Measurements from ENCODE around the gene SYNE2. TPM values are rescaled to one million over a fixed set of nuclear protein-coding genes. Genes with fewer than 3 reads are reported as not detected.

The SYNE2 gene
- total RNA-seq, 1 experiment from 2014 or later: 48.5 TPM

DNA sequence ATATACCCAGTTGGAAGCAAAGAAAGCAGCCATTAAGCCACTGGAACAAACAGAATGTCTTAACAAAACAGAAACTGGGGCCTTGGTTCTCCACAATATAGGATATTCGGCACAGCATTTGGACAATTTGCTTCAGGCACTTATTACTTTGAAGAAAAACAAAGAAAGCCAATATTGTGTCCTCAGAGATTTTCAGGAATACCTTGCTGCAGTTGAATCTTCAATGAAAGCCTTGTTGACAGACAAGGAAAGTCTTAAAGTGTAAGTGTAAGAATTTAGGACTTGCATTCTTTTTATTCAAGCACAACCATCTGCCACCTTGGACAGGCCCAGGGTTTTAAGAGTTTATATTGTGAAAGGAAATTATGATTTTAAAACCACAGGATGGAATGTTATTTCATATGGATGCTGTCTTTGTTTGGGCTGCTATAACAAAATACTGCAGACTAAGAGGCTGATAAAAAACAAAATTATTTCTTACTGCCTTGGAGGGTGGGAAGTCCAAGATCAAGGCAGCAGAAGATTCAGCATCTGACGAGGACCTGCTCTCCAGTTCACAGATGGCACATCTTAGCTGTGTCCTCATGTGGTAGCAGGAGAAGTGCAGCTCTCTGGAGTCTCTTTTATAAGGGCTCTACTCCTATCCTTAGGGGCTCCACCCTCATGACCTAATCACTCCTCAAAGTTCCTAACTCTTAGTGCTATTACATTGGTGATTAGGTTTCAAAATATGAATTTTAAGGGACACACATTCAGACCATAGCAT is 197.0 kb downstream of the SYNE2 start:
- no peak overlapping the region for H3K27ac Mint-ChIP-seq (ENCODE audit: unreplicated experiment)
- BruUV-seq (replicated peaks): no TSS peak
- peaks cover 12% of the 10 kb centered on the region for H3K36me3 Mint-ChIP-seq (ENCODE audit: insufficient read depth, unreplicated experiment)
- Histone ChIP-seq H3K4me1 (no peaks in the 10 kb centered on the region), H3K9me3 (no peaks in the 10 kb centered on the region), H3K36me3 (ENCODE audit: control insufficient read depth, insufficient read depth, low read length) (no peaks in the 10 kb centered on the region), H3K27me3 (replicated peaks; ENCODE audit: control insufficient read depth, insufficient read depth, low read length) (no peaks in the 10 kb centered on the region), H3K4me3 (ENCODE audit: low read depth, low read length) (no peak overlapping the region)
- H3K4me3 Mint-ChIP-seq (ENCODE audit: unreplicated experiment): no peak overlapping the region
- no peaks in the 10 kb centered on the region for H3K4me1 Mint-ChIP-seq (ENCODE audit: low read depth, unreplicated experiment)
- no peaks in the 10 kb centered on the region for H3K9me3 Mint-ChIP-seq (ENCODE audit: unreplicated experiment)
- CTCF ChIA-PET: no interaction called here
- DNase-seq: no peak
- no peaks in the 10 kb centered on the region for H3K27me3 Mint-ChIP-seq (ENCODE audit: insufficient read depth, unreplicated experiment)
- TF ChIP-seq, protein P1, sequence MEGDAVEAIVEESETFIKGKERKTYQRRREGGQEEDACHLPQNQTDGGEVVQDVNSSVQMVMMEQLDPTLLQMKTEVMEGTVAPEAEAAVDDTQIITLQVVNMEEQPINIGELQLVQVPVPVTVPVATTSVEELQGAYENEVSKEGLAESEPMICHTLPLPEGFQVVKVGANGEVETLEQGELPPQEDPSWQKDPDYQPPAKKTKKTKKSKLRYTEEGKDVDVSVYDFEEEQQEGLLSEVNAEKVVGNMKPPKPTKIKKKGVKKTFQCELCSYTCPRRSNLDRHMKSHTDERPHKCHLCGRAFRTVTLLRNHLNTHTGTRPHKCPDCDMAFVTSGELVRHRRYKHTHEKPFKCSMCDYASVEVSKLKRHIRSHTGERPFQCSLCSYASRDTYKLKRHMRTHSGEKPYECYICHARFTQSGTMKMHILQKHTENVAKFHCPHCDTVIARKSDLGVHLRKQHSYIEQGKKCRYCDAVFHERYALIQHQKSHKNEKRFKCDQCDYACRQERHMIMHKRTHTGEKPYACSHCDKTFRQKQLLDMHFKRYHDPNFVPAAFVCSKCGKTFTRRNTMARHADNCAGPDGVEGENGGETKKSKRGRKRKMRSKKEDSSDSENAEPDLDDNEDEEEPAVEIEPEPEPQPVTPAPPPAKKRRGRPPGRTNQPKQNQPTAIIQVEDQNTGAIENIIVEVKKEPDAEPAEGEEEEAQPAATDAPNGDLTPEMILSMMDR (IDR thresholded peaks at IDR 0.05; ENCODE audit: insufficient read depth in 1 of 2, low read depth in 1 of 2, low read length in 1 of 2, severe bottlenecking in 1 of 2, unreplicated experiment in 1 of 2): no peak
- intact Hi-C loops (cut with micrococcal nuclease; ENCODE audit: unreplicated experiment): no loop called here
- POLR2A ChIA-PET: no interaction called here

DNA sequence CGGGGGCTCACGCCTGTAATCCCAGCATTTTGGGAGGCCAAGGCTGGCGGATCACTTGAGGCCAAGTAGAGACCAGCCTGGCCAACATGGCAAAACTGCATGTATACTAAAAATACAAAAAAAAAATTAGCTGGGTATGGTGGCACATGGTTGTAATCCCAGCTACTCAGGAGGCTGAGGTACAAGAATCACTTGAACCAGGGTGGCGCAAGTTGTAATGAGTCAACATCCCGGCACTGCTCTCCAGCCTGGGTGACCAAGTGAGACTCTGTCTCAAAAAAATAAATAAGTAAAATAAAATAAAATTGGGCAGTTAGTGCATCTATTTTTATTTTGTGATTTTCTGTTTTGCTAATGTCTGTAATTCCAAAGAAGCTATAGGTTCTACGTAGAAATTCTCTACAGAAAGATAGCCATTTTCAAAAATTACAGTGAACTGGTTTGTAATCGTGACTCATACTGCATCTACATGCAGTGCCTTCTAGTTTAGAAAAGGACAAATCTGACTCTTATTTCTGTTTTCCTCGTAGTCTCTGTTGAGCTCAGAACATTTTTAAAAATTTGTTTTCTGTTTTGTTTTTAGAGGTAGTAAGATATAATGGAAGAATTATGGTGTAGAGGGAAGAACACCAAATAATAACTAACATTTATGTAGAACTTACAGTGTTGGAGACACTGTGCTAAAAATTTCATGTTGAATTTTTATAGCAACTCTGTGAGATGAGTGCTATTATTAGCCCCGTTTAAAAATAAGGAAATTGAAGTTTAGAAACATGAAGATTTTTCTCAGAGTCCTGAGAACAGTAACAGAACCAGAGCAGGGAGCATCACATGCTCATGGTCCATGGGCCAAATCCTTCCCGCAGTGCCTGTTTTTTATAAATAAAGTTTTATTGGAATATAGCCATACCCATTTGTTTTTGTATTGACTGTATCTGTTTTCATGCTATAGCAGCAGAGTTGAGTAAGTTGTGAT is 201.2 kb downstream of the SYNE2 start:
- no peaks in the 10 kb centered on the region for H3K36me3 ChIP-seq (ENCODE audit: control insufficient read depth, insufficient read depth, low read length)
- ChIA-PET POLR2A (no interaction called here), CTCF (no interaction called here)
- no peaks in the 10 kb centered on the region for H3K27me3 Mint-ChIP-seq (ENCODE audit: insufficient read depth, unreplicated experiment)
- H3K4me1 ChIP-seq: no peaks in the 10 kb centered on the region
- H3K9me3 Mint-ChIP-seq (ENCODE audit: unreplicated experiment): no peaks in the 10 kb centered on the region
- BruUV-seq (replicated peaks): no TSS peak
- TF ChIP-seq, protein P1 (IDR thresholded peaks at IDR 0.05; ENCODE audit: insufficient read depth in 1 of 2, low read depth in 1 of 2, low read length in 1 of 2, severe bottlenecking in 1 of 2, unreplicated experiment in 1 of 2): no peak
- H3K36me3 Mint-ChIP-seq (ENCODE audit: insufficient read depth, unreplicated experiment): peaks cover 12% of the 10 kb centered on the region
- intact Hi-C loops (cut with micrococcal nuclease; ENCODE audit: unreplicated experiment): no loop called here
- H3K4me1 Mint-ChIP-seq (ENCODE audit: low read depth, unreplicated experiment): no peaks in the 10 kb centered on the region
- H3K27ac Mint-ChIP-seq (ENCODE audit: unreplicated experiment): no peak overlapping the region
- no peak for DNase-seq
- no peaks in the 10 kb centered on the region for H3K27me3 ChIP-seq (replicated peaks; ENCODE audit: control insufficient read depth, insufficient read depth, low read length)
- H3K4me3 Mint-ChIP-seq (ENCODE audit: unreplicated experiment): no peak overlapping the region
- H3K4me3 ChIP-seq (ENCODE audit: low read depth, low read length): no peak overlapping the region
- no peaks in the 10 kb centered on the region for H3K9me3 ChIP-seq

DNA sequence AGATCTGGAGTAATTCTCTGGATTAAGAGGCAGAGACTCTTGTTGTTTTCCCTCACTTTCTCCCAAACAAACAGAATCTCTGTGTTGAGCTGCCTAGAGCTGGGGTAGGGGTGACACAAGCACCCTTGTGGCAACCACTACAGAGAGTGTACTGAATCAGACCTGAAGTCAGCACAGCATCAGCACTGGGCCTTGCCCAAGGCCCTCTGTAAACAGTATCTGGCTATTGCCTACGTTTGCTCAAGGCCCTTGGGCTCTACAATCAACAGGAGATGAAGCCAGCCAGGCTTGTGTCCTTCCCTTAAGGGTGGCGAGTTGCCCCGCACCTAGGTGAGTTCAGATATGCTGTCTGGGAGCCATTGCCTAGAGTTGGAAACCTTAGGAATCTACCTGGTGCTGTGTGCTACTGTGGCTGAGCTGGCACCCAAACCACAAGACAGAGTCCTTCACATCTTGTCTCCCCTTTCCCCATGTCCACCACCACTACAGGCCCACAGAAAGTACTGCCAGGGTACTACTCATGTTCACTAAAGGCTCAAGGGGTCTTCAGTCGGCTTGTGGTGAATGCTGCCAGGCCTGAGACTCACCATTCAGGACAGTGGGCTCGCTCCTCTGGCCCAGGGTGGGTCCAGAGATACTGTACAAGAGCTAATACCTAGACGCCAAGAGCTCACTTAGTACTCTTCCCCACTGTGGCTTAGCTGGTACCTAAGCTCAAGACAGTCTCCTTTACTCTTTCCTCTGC is 206.8 kb downstream of the SYNE2 start:
- Mint-ChIP-seq H3K27ac (ENCODE audit: unreplicated experiment) (no peak overlapping the region), H3K4me1 (ENCODE audit: low read depth, unreplicated experiment) (no peaks in the 10 kb centered on the region)

More for the DNA sequence above, 206.8 kb downstream of the SYNE2 start:
- Histone ChIP-seq H3K4me3 (ENCODE audit: low read depth, low read length) (no peak overlapping the region), H3K27me3 (replicated peaks; ENCODE audit: control insufficient read depth, insufficient read depth, low read length) (no peaks in the 10 kb centered on the region), H3K36me3 (ENCODE audit: control insufficient read depth, insufficient read depth, low read length) (no peaks in the 10 kb centered on the region), H3K4me1 (no peaks in the 10 kb centered on the region), H3K9me3 (no peaks in the 10 kb centered on the region)
- intact Hi-C loops (cut with micrococcal nuclease; ENCODE audit: unreplicated experiment): loop anchor here (5.0 kb wide), 1 partner anchor 233 kb away; the partner anchor contains the start of gene ESR2
- TF ChIP-seq, protein P1 (IDR thresholded peaks at IDR 0.05; ENCODE audit: insufficient read depth in 1 of 2, low read depth in 1 of 2, low read length in 1 of 2, severe bottlenecking in 1 of 2, unreplicated experiment in 1 of 2): no peak
- no peaks in the 10 kb centered on the region for H3K9me3 Mint-ChIP-seq (ENCODE audit: unreplicated experiment)
- no TSS peak for BruUV-seq (replicated peaks)
- H3K4me3 Mint-ChIP-seq (ENCODE audit: unreplicated experiment): no peak overlapping the region
- ChIA-PET POLR2A (no interaction called here), CTCF (no interaction called here)
- no peak for DNase-seq
- no peaks in the 10 kb centered on the region for H3K27me3 Mint-ChIP-seq (ENCODE audit: insufficient read depth, unreplicated experiment)
- H3K36me3 Mint-ChIP-seq (ENCODE audit: insufficient read depth, unreplicated experiment): no peaks in the 10 kb centered on the region

All from Caco-2 (cell line).